Hepatocyte (in vitro differentiated cells): Measurements from ENCODE around the gene CD2.

Source experiments
- EZH2 ChIP-seq: fragments of 200-600 bp; sonication (generic); IDR thresholded peaks from 2 replicates; pipeline ENCODE4 v1.6.1; 2016; ENCODE audit warnings: antibody characterized with exemption, mild to moderate bottlenecking, borderline replicate concordance
- TF ChIP-seq, protein P1 (sequence below): fragments of 200-600 bp; sonication (generic); IDR thresholded peaks from 2 replicates; pipeline ENCODE4 v1.5.1; 2016; ENCODE audit warnings: antibody characterized with exemption, mild to moderate bottlenecking; ENCODE audit not compliant: poor library complexity

DNA sequence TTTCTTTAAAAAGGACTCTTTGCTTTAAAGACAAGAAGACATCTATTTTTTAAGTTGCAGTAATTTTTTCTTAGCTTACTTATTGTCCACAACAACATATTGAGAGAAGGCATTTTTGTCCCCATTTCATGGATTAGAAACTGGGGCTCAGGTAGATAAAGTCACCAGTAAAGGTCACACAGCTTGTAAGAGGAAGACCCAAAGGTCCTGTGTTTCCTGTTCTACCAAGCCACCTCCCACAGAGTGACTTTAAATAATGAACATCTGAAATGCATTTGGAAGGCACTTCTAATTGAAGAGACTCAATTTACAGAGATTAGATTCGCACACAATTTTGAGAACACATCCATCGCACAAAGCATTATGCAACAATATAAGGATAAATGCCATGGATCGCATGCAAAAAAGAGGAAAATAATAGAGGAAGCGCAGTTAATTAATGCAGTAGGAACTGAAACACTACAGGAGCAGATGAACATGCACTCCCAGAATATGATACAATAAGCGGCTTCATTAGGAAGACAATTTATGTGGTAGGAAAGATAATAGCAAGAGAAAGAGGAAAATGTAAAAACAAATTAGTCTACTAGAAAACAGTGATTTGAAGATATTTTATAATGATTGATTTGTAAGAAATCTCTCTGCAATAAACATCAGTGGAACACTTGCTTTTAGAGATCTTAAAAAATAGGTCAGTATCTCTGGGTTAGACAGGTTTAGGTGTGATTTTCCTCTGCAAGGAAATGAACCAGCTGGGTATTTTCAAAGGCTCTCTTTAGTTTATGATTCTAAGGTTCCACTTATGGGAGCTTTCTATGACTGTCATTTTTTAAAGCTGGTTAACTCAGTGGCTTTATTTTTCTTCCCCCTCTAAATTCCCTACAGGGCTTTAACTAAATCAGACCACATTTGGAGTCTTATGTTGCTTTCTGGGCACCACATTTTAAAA, 27.1 kb upstream of the CD2 start:
- TF ChIP-seq, protein P1, sequence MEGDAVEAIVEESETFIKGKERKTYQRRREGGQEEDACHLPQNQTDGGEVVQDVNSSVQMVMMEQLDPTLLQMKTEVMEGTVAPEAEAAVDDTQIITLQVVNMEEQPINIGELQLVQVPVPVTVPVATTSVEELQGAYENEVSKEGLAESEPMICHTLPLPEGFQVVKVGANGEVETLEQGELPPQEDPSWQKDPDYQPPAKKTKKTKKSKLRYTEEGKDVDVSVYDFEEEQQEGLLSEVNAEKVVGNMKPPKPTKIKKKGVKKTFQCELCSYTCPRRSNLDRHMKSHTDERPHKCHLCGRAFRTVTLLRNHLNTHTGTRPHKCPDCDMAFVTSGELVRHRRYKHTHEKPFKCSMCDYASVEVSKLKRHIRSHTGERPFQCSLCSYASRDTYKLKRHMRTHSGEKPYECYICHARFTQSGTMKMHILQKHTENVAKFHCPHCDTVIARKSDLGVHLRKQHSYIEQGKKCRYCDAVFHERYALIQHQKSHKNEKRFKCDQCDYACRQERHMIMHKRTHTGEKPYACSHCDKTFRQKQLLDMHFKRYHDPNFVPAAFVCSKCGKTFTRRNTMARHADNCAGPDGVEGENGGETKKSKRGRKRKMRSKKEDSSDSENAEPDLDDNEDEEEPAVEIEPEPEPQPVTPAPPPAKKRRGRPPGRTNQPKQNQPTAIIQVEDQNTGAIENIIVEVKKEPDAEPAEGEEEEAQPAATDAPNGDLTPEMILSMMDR, result no peak
- TF ChIP-seq EZH2, result no peak
